Keratinocyte (primary cell): ENCODE measurements around the gene TMC1. TPM values are rescaled to one million over a fixed set of nuclear protein-coding genes. Genes with fewer than 3 reads are reported as not detected.

Experiments
- DNase-seq: peaks from one replicate; pipeline ENCODE4 v3.0.0-alpha.2; 2011; ENCODE audit warnings: low read depth, missing footprints, low spot score
- FAIRE-seq: peaks from 2 replicates; lab custom pipeline; 2011; peaks lifted over from hg19 to GRCh38; lab: Jason Lieb, UNC
- H2AFZ ChIP-seq: 2 replicates; pipeline ENCODE4 v1.6.0; 2012; ENCODE audit warnings: low read length, control low read depth, inconsistent platforms; ENCODE audit not compliant: control insufficient read depth
- H3K27ac ChIP-seq: 2 replicates; pipeline ENCODE4 v1.5.1; 2011; ENCODE audit warnings: low read length; ENCODE audit not compliant: control insufficient read depth, insufficient read depth
- H3K27me3 ChIP-seq: 3 replicates; pipeline ENCODE4 v1.6.0; 2011; ENCODE audit warnings: low read length; ENCODE audit not compliant: control insufficient read depth, insufficient read depth; ENCODE audit errors: extremely low read depth
- H3K36me3 ChIP-seq, 2 experiments: 2 replicates in 1 of 2; 3 replicates in 1 of 2; pipeline ENCODE4 v1.5.1; 2011; ENCODE audit warnings: low read length in 2 of 2, mild to moderate bottlenecking in 1 of 2; ENCODE audit not compliant: control insufficient read depth in 2 of 2, insufficient read depth in 2 of 2; ENCODE audit errors: extremely low read depth in 1 of 2
- H3K4me1 ChIP-seq: 3 replicates; pipeline ENCODE4 v1.5.1; 2011; ENCODE audit warnings: low read length; ENCODE audit not compliant: control insufficient read depth, insufficient read depth; ENCODE audit errors: extremely low read depth
- H3K4me2 ChIP-seq: 3 replicates; pipeline ENCODE4 v1.6.0; 2011; ENCODE audit warnings: low read depth, low read length; ENCODE audit not compliant: control insufficient read depth, insufficient read depth; ENCODE audit errors: extremely low read depth
- H3K4me3 ChIP-seq, 3 experiments: fragments of 200-600 bp in 1 of 3; sonication (generic) in 1 of 3; 2 replicates in 2 of 3; 3 replicates in 1 of 3; pipeline ENCODE4 v1.5.1; 2011 to 2016; ENCODE audit warnings: low read length in 3 of 3, mild to moderate bottlenecking in 3 of 3, control low read depth in 2 of 3, inconsistent platforms in 1 of 3, low read depth in 1 of 3, mixed read lengths in 1 of 3, mixed run types in 1 of 3, moderate library complexity in 1 of 3; ENCODE audit not compliant: control insufficient read depth in 2 of 3, insufficient read depth in 2 of 3; ENCODE audit errors: extremely low read depth in 1 of 3
- H3K79me2 ChIP-seq: 2 replicates; pipeline ENCODE4 v1.6.0; 2012; ENCODE audit warnings: low read length; ENCODE audit not compliant: control insufficient read depth, insufficient read depth
- H3K9ac ChIP-seq: 3 replicates; pipeline ENCODE4 v1.6.0; 2011; ENCODE audit warnings: low read length; ENCODE audit not compliant: control insufficient read depth, insufficient read depth; ENCODE audit errors: extremely low read depth
- H3K9me1 ChIP-seq: 3 replicates; pipeline ENCODE4 v1.6.0; 2011; ENCODE audit warnings: low read length; ENCODE audit not compliant: control insufficient read depth, insufficient read depth; ENCODE audit errors: extremely low read depth
- H3K9me3 ChIP-seq: 2 replicates; pipeline ENCODE4 v1.5.1; 2012; ENCODE audit warnings: low read depth, low read length; ENCODE audit not compliant: control insufficient read depth
- H4K20me1 ChIP-seq: 3 replicates; pipeline ENCODE4 v1.6.0; 2011; ENCODE audit warnings: low read length; ENCODE audit not compliant: control insufficient read depth, insufficient read depth; ENCODE audit errors: extremely low read depth
- CTCF ChIP-seq, 3 experiments: IDR thresholded peaks in 1 of 3; conservative IDR thresholded peaks in 1 of 3; optimal IDR thresholded peaks in 1 of 3; 2 replicates in 2 of 3; 3 replicates in 1 of 3; pipeline versions ENCODE3 to v1.5.1; 2011; ENCODE audit warnings: low read length in 3 of 3, mild to moderate bottlenecking in 3 of 3, moderate library complexity in 2 of 3, control low read depth in 1 of 3, inconsistent platforms in 1 of 3; ENCODE audit not compliant: insufficient read depth in 2 of 3; ENCODE audit errors: extremely low read depth in 1 of 3
- EZH2 ChIP-seq: IDR thresholded peaks from one replicate; pipeline ENCODE4 v1.6.1; 2012; ENCODE audit warnings: inconsistent platforms, mild to moderate bottlenecking, low read length, moderate library complexity
- dilution Hi-C: fragments of 300-500 bp; cut with MboI; formaldehyde crosslinking; loops from one replicate; pipeline ENCODE4 v1.7.0; 2020; ENCODE audit warnings: low sequenced_read_pairs; ENCODE audit not compliant: extremely low pct_ligation_motif_present
- polyA plus RNA-seq, 5 experiments: library from polyadenylated mRNA; depleted of rRNA in 3 of 5; stranded (reverse) in 3 of 5; stranded (forward) in 1 of 5; unstranded in 1 of 5; fragments of >200 nt; gene quantifications; 1 replicate in 1 of 5; 2 replicates in 3 of 5; 3 replicates in 1 of 5; pipeline versions ENCODE4 v1.2.1 to v1.2.3, GENCODE V29; 2011 to 2012; ENCODE audit warnings: missing spikeins in 2 of 5, low read depth in 1 of 5, low replicate concordance in 1 of 5

Gene TMC1
- polyA plus RNA-seq, 1 donor (not counting 4 experiments of a cell fraction or from before 2014, with no cell fraction given) = 0.05 TPM

- no peak overlapping the region for H3K4me2 ChIP-seq
- H3K9me3 ChIP-seq = no peaks in the 10 kb centered on the region
- no peaks in the 10 kb centered on the region for H3K9me1 ChIP-seq
- H3K36me3 ChIP-seq = no peaks in the 10 kb centered on the region
- FAIRE-seq = no peak
- no peaks in the 10 kb centered on the region for H3K27me3 ChIP-seq
- peaks cover 19% of the 10 kb centered on the region for H3K4me1 ChIP-seq
- H3K27ac ChIP-seq = no peak overlapping the region
- no peak overlapping the region for H3K4me3 ChIP-seq
- dilution Hi-C loops = loop anchor here (25.0 kb wide), 1 partner anchor 228 kb away; the partner anchor contains the start of gene ZFAND5
- no peak for TF ChIP-seq CTCF (optimal IDR thresholded peaks at IDR 0.05 in 1 of 3, IDR thresholded peaks at IDR 0.05 in 1 of 3, conservative IDR thresholded peaks at IDR 0.05 in 1 of 3; ENCODE audit: extremely low read depth in 1 of 3, insufficient read depth in 2 of 3, low read length in 3 of 3)
- no peak for TF ChIP-seq EZH2
- H2AFZ ChIP-seq = no peak overlapping the region
- no peaks in the 10 kb centered on the region for H3K79me2 ChIP-seq
- H3K9ac ChIP-seq = no peak overlapping the region
- no peak for DNase-seq
- no peaks in the 10 kb centered on the region for H4K20me1 ChIP-seq
These were observed 68.5 kb downstream of the TMC1 start for GRCh38 chr9:72589667-72590521.

DNA sequence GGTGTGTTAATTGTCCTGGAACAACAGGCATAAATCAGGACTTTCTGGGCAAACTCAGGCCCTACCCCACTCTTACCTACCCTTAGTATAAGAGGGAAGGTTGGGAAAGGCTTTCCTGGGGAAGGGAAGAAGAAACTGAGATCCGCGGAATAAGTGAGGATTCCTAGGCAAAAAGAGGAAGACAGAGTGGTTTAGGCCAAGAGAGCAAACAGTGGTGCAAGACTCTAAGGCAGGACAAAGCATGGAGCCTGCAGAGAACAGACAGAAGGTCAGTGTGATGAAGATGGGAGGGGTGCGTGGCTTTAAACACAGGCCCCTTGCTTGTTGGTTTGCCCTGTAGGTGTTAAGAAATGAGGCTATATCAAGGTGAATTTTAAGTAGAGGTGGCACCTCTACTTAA is 69.4 kb downstream of the TMC1 start:
- no peaks in the 10 kb centered on the region for H3K9me3 ChIP-seq
- no peaks in the 10 kb centered on the region for H3K36me3 ChIP-seq
- no peak overlapping the region for H3K9ac ChIP-seq
- H3K27ac ChIP-seq = no peak overlapping the region
- TF ChIP-seq EZH2 (no peak), CTCF (optimal IDR thresholded peaks at IDR 0.05 in 1 of 3, IDR thresholded peaks at IDR 0.05 in 1 of 3, conservative IDR thresholded peaks at IDR 0.05 in 1 of 3; ENCODE audit: extremely low read depth in 1 of 3, insufficient read depth in 2 of 3, low read length in 3 of 3) (no peak)
- H3K27me3 ChIP-seq = no peaks in the 10 kb centered on the region
- no peaks in the 10 kb centered on the region for H4K20me1 ChIP-seq
- DNase-seq (no peak), FAIRE-seq (no peak)
- H3K4me2 ChIP-seq = no peak overlapping the region
- dilution Hi-C loops = loop anchor here (25.0 kb wide), 1 partner anchor 229 kb away; the partner anchor contains the start of gene ZFAND5
- H3K79me2 ChIP-seq = no peaks in the 10 kb centered on the region
- peaks cover 13% of the 10 kb centered on the region for H3K4me1 ChIP-seq
- H2AFZ ChIP-seq = no peak overlapping the region
- H3K9me1 ChIP-seq = no peaks in the 10 kb centered on the region
- no peak overlapping the region for H3K4me3 ChIP-seq
